ENCODE data around the gene KCNK1.

KCNK1 gene

DNA sequence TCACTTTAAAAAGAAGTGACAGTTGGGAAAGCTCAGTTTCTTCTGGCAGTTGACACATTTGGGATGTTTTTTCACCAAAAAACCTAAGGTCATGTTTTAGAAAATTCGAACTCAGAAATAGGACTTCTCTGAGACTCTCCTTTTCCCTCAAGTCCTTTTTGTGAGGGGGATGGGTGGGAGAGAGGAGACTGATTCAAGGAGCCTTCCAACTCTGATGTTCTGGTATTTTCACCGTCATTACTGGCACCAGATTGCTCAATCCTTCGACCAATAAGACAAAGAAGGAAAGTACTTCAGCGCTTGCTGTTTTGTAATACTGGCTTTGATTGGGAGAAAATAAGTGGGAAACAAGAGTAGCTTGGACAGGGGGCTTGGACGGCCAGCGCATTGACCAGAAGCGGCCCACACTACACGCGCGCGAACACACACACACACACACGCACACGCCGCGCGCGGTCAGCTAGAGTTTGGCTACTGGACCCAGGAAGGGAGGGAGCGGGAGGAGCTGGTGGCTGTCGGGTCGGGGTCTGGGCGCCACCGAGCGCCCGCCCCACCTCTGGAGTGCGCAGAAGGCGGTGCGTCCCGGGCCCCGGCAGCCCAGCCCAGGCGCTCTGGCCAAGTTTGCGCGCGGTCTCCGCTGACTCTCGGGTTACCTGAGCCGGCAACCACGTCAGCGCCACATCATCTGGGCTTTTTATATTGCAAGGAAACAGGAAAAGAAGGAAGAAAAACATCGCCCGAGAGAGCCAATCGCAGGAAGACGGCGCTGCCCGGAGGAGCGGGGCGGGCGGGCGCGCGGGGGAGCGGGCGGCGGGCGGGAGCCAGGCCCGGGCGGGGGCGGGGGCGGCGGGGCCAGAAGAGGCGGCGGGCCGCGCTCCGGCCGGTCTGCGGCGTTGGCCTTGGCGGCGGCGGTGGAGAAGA is at the start of gene KCNK1:
KCNK1 (plus strand) TSS at position 855 of the 921 bp plus-strand sequence; CDS start at position 921, 66 bp downstream.
- ChIA-PET CTCF (interaction anchor here (1.0 to 1.6 kb wide), 3 partner anchors 12 to 174 kb away, joined by 3 to 4 read pairs (median 3); no protein-coding TSS in a partner anchor), POLR2A (no interaction called here)
- DNase-seq (ENCODE audit: extremely low spot score), result peak; percentile 49
- TF ChIP-seq, protein P1, sequence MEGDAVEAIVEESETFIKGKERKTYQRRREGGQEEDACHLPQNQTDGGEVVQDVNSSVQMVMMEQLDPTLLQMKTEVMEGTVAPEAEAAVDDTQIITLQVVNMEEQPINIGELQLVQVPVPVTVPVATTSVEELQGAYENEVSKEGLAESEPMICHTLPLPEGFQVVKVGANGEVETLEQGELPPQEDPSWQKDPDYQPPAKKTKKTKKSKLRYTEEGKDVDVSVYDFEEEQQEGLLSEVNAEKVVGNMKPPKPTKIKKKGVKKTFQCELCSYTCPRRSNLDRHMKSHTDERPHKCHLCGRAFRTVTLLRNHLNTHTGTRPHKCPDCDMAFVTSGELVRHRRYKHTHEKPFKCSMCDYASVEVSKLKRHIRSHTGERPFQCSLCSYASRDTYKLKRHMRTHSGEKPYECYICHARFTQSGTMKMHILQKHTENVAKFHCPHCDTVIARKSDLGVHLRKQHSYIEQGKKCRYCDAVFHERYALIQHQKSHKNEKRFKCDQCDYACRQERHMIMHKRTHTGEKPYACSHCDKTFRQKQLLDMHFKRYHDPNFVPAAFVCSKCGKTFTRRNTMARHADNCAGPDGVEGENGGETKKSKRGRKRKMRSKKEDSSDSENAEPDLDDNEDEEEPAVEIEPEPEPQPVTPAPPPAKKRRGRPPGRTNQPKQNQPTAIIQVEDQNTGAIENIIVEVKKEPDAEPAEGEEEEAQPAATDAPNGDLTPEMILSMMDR (IDR thresholded peaks at IDR 0.05; ENCODE audit: control extremely low read depth, extremely low read depth, low read depth, missing control alignments), result no peak

DNA sequence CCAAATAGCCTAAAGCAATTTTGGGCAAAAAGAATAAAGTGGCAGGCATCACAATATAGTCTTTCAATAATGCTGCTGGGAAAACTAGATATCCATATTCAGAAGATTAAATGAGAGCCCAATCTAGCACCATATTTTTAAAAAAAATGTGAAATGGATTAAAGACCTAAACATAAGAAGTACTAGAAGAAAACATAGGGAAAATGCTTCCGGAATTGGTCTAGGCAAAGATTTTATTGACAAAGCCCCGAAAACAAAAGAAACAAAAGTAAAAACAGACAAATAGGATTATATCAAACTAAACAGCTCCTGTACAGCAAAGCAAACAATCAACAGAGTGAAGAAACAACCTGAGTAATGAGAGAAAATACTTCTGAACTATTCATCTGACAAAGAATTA is 48.6 kb upstream of the KCNK1 start:
- ChIA-PET POLR2A (no interaction called here), CTCF (no interaction called here)
- TF ChIP-seq, protein P1 (IDR thresholded peaks at IDR 0.05; ENCODE audit: control extremely low read depth, extremely low read depth, low read depth, missing control alignments), result no peak
- no peak for DNase-seq (ENCODE audit: extremely low spot score)

DNA sequence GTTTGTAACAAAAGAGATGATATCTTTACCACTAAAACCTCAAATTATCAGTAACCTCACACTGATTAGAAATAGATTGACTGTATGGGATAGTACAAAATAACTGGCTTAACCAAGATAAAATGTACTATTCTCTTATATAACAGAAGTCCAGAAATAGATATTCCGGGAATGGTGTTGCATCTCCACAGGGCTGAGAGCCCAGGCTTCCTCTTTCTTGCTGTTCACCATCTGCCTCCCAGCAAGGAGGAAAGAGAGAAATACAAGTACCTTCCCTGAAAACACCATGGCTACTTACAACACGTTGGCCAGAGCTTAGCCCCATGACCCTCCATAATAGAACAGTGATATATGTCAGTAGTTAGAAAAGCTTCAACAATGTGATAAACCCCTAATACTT is 47.0 kb upstream of the KCNK1 start:
- CTCF ChIA-PET, result interaction anchor here (1.1 kb wide), 1 partner anchor 8 kb away, joined by 4 read pairs; no protein-coding TSS in a partner anchor
- TF ChIP-seq, protein P1 (IDR thresholded peaks at IDR 0.05; ENCODE audit: control extremely low read depth, extremely low read depth, low read depth, missing control alignments), result no peak
- POLR2A ChIA-PET, result no interaction called here
- DNase-seq (ENCODE audit: extremely low spot score), result no peak

DNA sequence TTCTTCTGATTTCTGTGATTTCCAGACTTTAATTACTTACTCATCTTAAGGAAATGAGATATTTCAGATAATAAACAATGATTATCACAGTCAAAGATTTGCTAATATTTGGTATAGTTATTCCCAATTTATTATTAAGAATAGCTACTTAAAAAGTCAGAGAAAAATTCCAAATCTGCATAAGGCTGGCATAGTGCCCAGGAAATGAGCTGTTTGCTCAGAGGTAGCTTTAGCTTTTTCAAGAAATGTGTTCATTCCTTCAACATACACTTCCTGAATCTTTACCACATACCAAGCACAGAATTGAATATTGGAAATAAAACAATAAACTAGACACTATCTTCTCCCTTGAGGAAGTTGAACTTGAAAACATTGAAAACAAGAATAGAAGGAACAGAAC is 44.3 kb upstream of the KCNK1 start:
- TF ChIP-seq, protein P1 (IDR thresholded peaks at IDR 0.05; ENCODE audit: control extremely low read depth, extremely low read depth, low read depth, missing control alignments), result no peak
- POLR2A ChIA-PET, result no interaction called here
- DNase-seq (ENCODE audit: extremely low spot score), result no peak
- CTCF ChIA-PET, result interaction anchor here (0.8 to 0.9 kb wide), 2 partner anchors 62 to 128 kb away, joined by 3 read pairs; no protein-coding TSS in a partner anchor

DNA sequence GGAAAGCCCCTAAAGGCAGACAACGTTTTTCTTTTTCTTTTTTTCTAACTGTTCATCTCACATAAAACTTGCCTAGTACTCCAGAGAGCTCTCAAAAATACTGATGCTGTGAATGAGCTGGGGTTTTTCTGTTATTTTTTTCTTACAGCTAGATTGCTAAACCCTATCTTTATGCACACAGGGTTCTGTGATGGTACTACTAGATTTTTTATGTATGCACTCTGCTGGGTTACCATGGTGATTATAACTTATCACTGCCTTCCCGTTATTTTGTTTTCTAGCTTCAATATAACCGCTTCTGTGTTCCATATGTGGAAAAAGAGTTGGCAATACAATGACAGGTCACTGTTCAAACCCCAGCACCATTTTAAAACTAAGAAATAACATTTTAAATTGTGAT is 43.7 kb upstream of the KCNK1 start:
- TF ChIP-seq, protein P1 (IDR thresholded peaks at IDR 0.05; ENCODE audit: control extremely low read depth, extremely low read depth, low read depth, missing control alignments), result no peak
- ChIA-PET CTCF (interaction anchor here (0.9 kb wide), 1 partner anchor 129 kb away, joined by 3 read pairs; no protein-coding TSS in a partner anchor), POLR2A (no interaction called here)
- DNase-seq (ENCODE audit: extremely low spot score), result no peak

DNA sequence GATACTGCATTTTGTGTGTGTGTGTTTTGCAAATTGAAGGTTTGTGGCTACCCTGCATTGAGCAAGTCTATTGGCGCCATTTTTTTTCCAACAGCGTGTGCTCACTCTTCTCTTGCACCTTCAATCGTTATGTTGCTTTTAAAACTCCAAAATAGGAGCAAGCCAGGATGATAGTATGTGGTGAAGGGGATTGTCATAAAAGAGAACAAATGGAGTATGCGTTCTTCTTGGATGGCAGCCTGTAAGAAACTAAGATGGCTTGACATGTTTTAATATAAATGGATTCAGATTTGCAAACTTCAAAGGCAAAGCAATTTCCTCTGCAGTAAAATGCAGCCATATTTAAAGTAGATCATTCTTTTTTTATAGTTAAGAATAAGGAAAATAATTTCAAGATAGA is 43.2 kb upstream of the KCNK1 start:
- ChIA-PET POLR2A (no interaction called here), CTCF (no interaction called here)
- TF ChIP-seq, protein P1 (IDR thresholded peaks at IDR 0.05; ENCODE audit: control extremely low read depth, extremely low read depth, low read depth, missing control alignments), result no peak
- DNase-seq (ENCODE audit: extremely low spot score), result no peak
